Measurements from ENCODE around the gene IBA57.

IBA57 gene

GRCh38 chr1:228145463-228146416, 19.9 kb upstream of the IBA57 start:
- no peak for DNase-seq

- DNase-seq: no peak
These were observed 19.0 kb upstream of the IBA57 start for GRCh38 chr1:228146417-228147150.

- DNase-seq: no peak
These were observed 18.4 kb upstream of the IBA57 start for GRCh38 chr1:228147151-228147693.

- DNase-seq: no peak
These were observed 17.8 kb upstream of the IBA57 start for GRCh38 chr1:228147768-228148167.

GRCh38 chr1:228148196-228148861, 17.3 kb upstream of the IBA57 start:
- DNase-seq: no peak

- no peak for DNase-seq
These were observed 16.6 kb upstream of the IBA57 start for GRCh38 chr1:228148935-228149405.

- DNase-seq: no peak
These were observed 16.0 kb upstream of the IBA57 start, which contains the start of gene GJC2 for GRCh38 chr1:228149406-228150119. Gene GJC2, plus strand, starts transcription at chr1:228149930. Its CDS starts 7,829 bp downstream, at chr1:228157759.

- DNase-seq: no peak
These were observed 15.5 kb upstream of the IBA57 start for GRCh38 chr1:228150120-228150460.

- no peak for DNase-seq
These were observed 15.0 kb upstream of the IBA57 start for GRCh38 chr1:228150461-228151179.

GRCh38 chr1:228151180-228151925, 14.3 kb upstream of the IBA57 start:
- DNase-seq: no peak

- no peak for DNase-seq
These were observed 13.3 kb upstream of the IBA57 start for GRCh38 chr1:228152097-228152917.

- no peak for DNase-seq
These were observed 12.7 kb upstream of the IBA57 start for GRCh38 chr1:228152918-228153258.

- no peak for DNase-seq
These were observed 11.5 kb upstream of the IBA57 start for GRCh38 chr1:228154021-228154669.

GRCh38 chr1:228154670-228155571, 10.7 kb upstream of the IBA57 start:
- DNase-seq: no peak

- no peak for DNase-seq
These were observed 9.7 kb upstream of the IBA57 start for GRCh38 chr1:228155596-228156514.

- DNase-seq: no peak
These were observed 9.1 kb upstream of the IBA57 start for GRCh38 chr1:228156515-228156881.

Data from effector CD8-positive, alpha-beta T cell (primary cell).